ENCODE results near the gene TNS3.
"Not testable (repeated sequence)": the region's sequence is repeated elsewhere in the genome, so short reads cannot be mapped to it uniquely, and the experiment has no call there.

TNS3 gene

DNA sequence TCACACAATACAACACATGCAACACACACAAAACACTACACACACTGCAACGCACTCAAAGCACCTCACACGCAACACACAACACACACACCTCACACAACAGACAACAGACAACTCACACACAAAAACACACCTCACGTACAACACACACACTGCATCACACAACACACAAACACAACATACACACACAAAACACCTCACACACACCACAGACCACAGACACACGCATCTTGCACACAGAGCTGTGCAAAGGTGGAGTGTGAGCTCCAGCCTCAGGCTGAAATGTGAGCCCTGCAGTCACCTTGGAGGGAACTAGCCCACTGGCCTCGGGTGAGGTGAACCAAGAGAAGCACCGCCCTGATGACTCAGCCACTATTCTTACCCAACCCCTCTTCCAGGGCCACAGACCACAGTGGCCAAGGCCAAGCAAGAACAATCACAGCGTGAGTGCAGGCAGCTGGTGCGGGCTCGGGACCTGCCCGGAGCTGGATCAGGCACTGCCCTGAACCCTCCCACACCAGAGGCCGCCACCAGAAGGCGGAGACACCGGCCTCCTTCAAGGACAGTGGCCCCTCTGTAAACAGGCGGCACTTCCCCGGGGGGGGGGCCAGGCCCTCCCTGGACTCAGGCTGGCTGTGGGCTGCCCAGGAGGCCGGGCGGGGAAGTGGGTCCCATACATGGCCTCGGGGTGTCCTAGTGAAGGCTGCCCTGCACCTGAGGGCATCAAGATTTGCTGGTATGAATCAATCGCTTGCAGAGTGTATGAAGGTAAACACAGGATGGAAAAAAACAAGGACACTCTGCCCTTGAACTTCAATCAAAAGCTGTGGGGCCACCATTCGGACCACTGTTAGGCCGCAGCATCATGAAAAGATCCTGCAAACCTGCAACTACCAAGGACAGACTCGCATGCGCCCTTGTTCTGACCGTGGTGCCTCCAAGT is 106.7 kb downstream of the TNS3 start:
- no peak overlapping the region for H3K4me3 ChIP-seq (ENCODE audit: low read length)
- no peaks in the 10 kb centered on the region for H3K36me3 ChIP-seq (ENCODE audit: insufficient read depth, low read length)
- peaks cover 12% of the 10 kb centered on the region for H3K4me1 ChIP-seq (ENCODE audit: insufficient read depth, low read length)
- H3K9me3 ChIP-seq (ENCODE audit: low read length), result no peaks in the 10 kb centered on the region
- no peak overlapping the region for H2AFZ ChIP-seq (ENCODE audit: low read depth, low read length)
- no peaks in the 10 kb centered on the region for H3K27me3 ChIP-seq (ENCODE audit: insufficient read depth, low read length)

GRCh38 chr7:47474211-47474936 is 107.5 kb downstream of the TNS3 start:
- Histone ChIP-seq H3K4me3 (ENCODE audit: low read length) (no peak overlapping the region), H3K27me3 (ENCODE audit: insufficient read depth, low read length) (no peaks in the 10 kb centered on the region), H3K4me1 (ENCODE audit: insufficient read depth, low read length) (peaks cover 6% of the 10 kb centered on the region), H3K36me3 (ENCODE audit: insufficient read depth, low read length) (no peaks in the 10 kb centered on the region), H3K9me3 (ENCODE audit: low read length) (no peaks in the 10 kb centered on the region), H2AFZ (ENCODE audit: low read depth, low read length) (no peak overlapping the region)

DNA sequence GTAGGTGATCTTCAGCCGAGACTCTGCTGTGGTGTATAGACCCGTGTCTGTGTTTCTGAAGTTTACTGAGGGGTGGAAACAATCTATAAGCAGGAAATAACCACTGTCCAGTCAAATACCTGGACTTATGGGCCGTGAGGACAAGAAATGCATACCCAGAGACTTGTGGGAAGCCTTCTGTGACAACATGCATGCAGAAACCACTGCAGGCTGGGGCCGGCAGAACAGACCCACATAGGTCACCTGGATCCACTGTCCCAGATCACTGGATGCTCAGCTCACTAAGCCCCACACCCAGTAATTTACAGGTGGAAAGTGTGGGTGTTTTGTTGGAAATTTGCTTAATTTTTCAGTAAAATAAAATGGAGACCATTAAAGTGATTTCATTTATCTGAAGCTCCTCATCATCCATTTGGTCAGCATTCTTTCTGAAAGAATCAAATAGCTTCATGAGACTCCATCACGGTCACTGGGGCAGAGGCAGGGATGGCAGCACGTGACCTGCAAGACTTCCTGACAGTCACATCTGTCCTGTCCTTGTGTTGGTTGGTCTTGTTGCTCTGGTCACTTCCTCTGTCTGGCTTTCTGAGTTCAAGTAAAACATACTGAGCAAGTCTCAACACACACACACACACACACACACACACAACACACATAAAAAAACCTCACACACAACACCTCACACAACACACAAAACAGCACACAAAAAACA is 108.3 kb downstream of the TNS3 start:
- Histone ChIP-seq H3K27me3 (ENCODE audit: insufficient read depth, low read length) (no peaks in the 10 kb centered on the region), H2AFZ (ENCODE audit: low read depth, low read length) (no peak overlapping the region), H3K9me3 (ENCODE audit: low read length) (no peaks in the 10 kb centered on the region), H3K4me1 (ENCODE audit: insufficient read depth, low read length) (peaks cover under 1% of the 10 kb centered on the region), H3K36me3 (ENCODE audit: insufficient read depth, low read length) (no peaks in the 10 kb centered on the region), H3K4me3 (ENCODE audit: low read length) (no peak overlapping the region)

DNA sequence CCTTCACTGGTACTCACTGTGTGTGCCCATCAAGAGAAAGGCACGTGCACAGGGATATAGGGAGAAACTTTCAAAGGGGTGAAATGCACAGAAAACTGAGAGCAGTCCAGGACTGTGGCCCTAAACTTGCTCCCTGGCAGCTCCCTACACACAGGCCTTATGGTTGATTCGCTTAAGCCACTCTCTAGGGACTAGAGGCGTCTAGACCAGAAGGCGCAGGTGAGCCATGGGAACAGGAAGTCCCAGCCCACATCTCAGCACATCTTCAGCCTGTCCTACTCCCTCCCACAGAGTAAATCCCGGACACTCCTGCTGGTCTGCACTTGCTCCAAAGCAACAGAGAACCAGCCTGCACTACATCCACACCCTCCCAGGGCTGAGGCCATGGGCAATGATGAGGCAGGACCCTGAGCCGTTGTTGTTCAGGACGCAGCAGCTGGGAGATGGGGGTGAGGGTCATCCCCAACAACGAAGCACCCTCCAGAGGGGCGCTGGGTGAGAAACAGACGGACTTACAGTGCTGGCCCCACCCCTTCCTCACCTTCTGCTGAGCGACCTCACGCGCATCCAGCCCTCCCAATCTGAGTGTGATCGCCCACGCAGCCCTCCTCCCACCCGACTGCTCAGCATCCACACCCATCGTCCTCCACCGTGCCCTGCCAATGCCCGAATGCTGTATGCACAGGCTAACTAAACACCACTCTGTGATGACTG is 109.3 kb downstream of the TNS3 start:
- no peaks in the 10 kb centered on the region for H3K36me3 ChIP-seq (ENCODE audit: insufficient read depth, low read length)
- H3K9me3 ChIP-seq (ENCODE audit: low read length), result no peaks in the 10 kb centered on the region
- H3K4me3 ChIP-seq (ENCODE audit: low read length), result no peak overlapping the region
- H3K4me1 ChIP-seq (ENCODE audit: insufficient read depth, low read length), result no peaks in the 10 kb centered on the region
- no peak overlapping the region for H2AFZ ChIP-seq (ENCODE audit: low read depth, low read length)
- H3K27me3 ChIP-seq (ENCODE audit: insufficient read depth, low read length), result no peaks in the 10 kb centered on the region

GRCh38 chr7:47471831-47472230 is 110.1 kb downstream of the TNS3 start:
- H3K9me3 ChIP-seq (ENCODE audit: low read length), result no peaks in the 10 kb centered on the region
- no peaks in the 10 kb centered on the region for H3K4me1 ChIP-seq (ENCODE audit: insufficient read depth, low read length)
- H3K36me3 ChIP-seq (ENCODE audit: insufficient read depth, low read length), result no peaks in the 10 kb centered on the region

DNA sequence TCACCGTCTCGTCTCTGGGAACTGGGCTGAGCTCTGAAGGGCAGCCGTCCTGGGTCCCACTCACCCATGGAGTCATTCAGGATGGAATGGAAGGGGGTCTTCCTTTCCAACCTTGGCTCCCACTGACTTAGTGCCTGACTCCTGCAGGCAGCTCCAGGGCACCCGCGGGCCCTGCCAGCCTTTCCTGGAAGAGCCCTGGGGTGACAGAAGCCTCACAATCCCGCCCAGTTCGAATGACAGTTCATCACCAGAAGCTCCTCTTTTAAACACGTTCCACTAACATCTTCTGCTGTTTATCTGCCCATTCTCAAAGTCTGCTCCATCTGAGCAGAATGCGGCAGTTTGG is 110.6 kb downstream of the TNS3 start:
- no peak overlapping the region for H2AFZ ChIP-seq (ENCODE audit: low read depth, low read length)
- H3K27me3 ChIP-seq (ENCODE audit: insufficient read depth, low read length), result no peaks in the 10 kb centered on the region
- H3K4me3 ChIP-seq (ENCODE audit: low read length), result no peak overlapping the region
- no peaks in the 10 kb centered on the region for H3K4me1 ChIP-seq (ENCODE audit: insufficient read depth, low read length)
- H3K36me3 ChIP-seq (ENCODE audit: insufficient read depth, low read length), result no peaks in the 10 kb centered on the region
- H3K9me3 ChIP-seq (ENCODE audit: low read length), result no peaks in the 10 kb centered on the region

More at GRCh38 chr7:47471831-47472230, 110.1 kb downstream of the TNS3 start:
- H3K27me3 ChIP-seq (ENCODE audit: insufficient read depth, low read length), result no peaks in the 10 kb centered on the region
- no peak overlapping the region for H3K4me3 ChIP-seq (ENCODE audit: low read length)
- H2AFZ ChIP-seq (ENCODE audit: low read depth, low read length), result no peak overlapping the region

DNA sequence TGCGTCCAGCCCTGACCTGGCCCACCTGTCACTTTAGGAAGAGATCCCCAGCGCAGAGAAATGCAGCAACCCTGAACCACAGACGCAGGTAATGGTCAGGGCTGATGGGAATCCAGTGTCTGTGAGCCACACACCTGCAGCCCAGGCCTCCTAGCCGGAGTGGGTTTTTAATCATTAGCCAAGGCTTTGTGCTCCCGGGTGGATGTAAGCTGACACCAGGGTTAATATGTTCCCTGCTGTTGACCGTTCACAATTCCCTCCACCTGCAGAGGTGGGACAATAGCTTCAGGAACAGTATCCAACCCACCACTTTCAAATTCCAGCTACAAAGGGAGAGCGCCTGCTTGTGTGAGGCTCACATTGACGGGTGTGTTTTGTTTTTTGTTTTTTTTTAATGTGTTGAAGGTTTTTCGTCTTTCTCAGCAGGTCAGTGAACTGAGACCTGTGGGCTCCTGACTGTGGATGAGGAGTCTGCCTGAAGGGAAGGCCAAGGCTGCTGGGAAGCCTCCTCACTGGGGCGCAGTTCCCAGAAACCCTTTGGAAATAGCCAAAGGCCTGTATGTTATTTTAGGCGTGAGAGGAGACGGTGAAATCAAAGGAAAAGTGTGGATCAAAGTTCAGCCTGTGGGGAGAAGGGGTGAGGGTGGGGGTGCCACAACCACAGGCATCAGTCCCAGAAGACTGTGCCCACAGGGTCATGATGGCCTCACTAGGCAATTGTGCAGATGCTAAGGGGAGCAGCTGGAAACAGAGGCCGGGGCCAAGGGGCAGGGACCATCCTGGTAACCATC is 111.1 kb downstream of the TNS3 start:
- Histone ChIP-seq H3K4me3 (ENCODE audit: low read length) (no peak overlapping the region), H3K4me1 (ENCODE audit: insufficient read depth, low read length) (no peaks in the 10 kb centered on the region), H2AFZ (ENCODE audit: low read depth, low read length) (no peak overlapping the region), H3K27me3 (ENCODE audit: insufficient read depth, low read length) (no peaks in the 10 kb centered on the region), H3K36me3 (ENCODE audit: insufficient read depth, low read length) (no peaks in the 10 kb centered on the region), H3K9me3 (ENCODE audit: low read length) (no peaks in the 10 kb centered on the region)

- H3K36me3 ChIP-seq (ENCODE audit: insufficient read depth, low read length); H3K27me3 ChIP-seq (ENCODE audit: insufficient read depth, low read length); H3K4me3 ChIP-seq (ENCODE audit: low read length); H3K9me3 ChIP-seq (ENCODE audit: low read length); H2AFZ ChIP-seq (ENCODE audit: low read depth, low read length); H3K4me1 ChIP-seq (ENCODE audit: insufficient read depth, low read length): not testable (repeated sequence)
These were observed 112.1 kb downstream of the TNS3 start for GRCh38 chr7:47469846-47470245.

DNA sequence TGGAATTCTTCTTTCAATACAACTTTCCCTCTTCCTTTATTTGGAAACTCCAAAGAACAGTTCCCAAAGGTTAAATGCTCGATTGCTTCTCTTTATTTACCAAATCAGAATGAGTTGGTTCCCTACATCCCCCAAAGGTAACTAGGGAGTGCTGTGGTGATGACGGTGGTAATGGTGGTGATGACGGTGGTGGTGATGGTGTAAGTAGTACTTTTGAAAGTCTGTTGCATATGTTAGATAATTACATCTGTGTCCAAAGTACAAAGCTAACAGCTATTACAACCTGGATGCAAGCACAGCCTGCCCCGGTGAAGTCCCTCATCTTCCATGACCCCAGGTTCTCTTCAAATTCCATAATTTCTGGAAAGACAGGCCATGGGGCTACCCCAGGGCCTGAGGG is 115.1 kb downstream of the TNS3 start:
- Histone ChIP-seq H3K36me3 (ENCODE audit: insufficient read depth, low read length) (no peaks in the 10 kb centered on the region), H3K9me3 (ENCODE audit: low read length) (no peaks in the 10 kb centered on the region), H3K27me3 (ENCODE audit: insufficient read depth, low read length) (no peaks in the 10 kb centered on the region), H3K4me1 (ENCODE audit: insufficient read depth, low read length) (no peaks in the 10 kb centered on the region), H2AFZ (ENCODE audit: low read depth, low read length) (no peak overlapping the region), H3K4me3 (ENCODE audit: low read length) (no peak overlapping the region)

DNA sequence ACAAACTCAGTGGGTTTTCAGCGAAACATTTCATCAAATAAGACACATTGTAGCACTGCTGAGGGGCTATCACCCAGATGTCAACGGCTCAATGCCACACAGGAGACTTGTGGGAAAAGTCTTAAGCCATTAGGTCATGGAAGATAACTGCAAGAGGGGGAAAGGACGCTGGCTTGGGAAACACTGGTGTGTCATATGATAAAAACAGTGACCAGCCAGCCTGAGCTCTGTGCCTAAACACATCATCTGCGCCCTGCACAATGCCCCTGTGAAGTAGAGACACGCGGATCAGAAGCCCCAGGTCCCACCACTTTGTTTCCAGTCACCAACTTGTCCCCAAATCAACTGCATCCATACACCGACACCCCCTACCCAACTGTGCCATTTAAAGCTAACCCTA is 116.7 kb downstream of the TNS3 start:
- H3K4me3 ChIP-seq (ENCODE audit: low read length), result no peak overlapping the region
- H3K36me3 ChIP-seq (ENCODE audit: insufficient read depth, low read length), result no peaks in the 10 kb centered on the region
- no peaks in the 10 kb centered on the region for H3K9me3 ChIP-seq (ENCODE audit: low read length)
- H3K27me3 ChIP-seq (ENCODE audit: insufficient read depth, low read length), result no peaks in the 10 kb centered on the region
- no peak overlapping the region for H2AFZ ChIP-seq (ENCODE audit: low read depth, low read length)
- no peaks in the 10 kb centered on the region for H3K4me1 ChIP-seq (ENCODE audit: insufficient read depth, low read length)

DNA sequence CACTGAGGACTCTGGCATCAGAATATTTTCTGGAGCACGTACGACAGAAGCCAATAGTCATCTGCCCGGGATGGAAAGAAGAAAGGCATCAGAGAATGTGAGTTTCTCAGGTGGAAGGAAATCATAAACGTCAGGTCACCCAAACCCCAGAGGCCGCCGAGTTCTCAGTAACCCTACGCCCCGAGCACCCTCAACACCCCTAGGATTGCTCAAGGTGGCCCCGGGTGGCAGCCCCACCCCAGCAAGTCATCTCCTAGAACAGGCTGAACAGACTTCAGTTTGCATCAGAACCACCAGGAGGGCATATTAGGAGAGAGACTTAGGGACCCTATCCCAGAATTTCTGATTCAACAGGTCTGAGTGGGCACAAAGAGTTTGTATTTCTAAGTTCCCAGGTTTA is 117.6 kb downstream of the TNS3 start:
- H3K4me3 ChIP-seq (ENCODE audit: low read length), result no peak overlapping the region
- no peaks in the 10 kb centered on the region for H3K27me3 ChIP-seq (ENCODE audit: insufficient read depth, low read length)
- H3K4me1 ChIP-seq (ENCODE audit: insufficient read depth, low read length), result no peaks in the 10 kb centered on the region
- no peaks in the 10 kb centered on the region for H3K36me3 ChIP-seq (ENCODE audit: insufficient read depth, low read length)
- H2AFZ ChIP-seq (ENCODE audit: low read depth, low read length), result no peak overlapping the region
- H3K9me3 ChIP-seq (ENCODE audit: low read length), result no peaks in the 10 kb centered on the region

GRCh38 chr7:47461746-47462145 is 120.2 kb downstream of the TNS3 start:
- H2AFZ ChIP-seq (ENCODE audit: low read depth, low read length), result no peak overlapping the region
- H3K36me3 ChIP-seq (ENCODE audit: insufficient read depth, low read length), result no peaks in the 10 kb centered on the region
- H3K4me3 ChIP-seq (ENCODE audit: low read length), result no peak overlapping the region
- no peaks in the 10 kb centered on the region for H3K27me3 ChIP-seq (ENCODE audit: insufficient read depth, low read length)
- H3K4me1 ChIP-seq (ENCODE audit: insufficient read depth, low read length), result no peaks in the 10 kb centered on the region
- H3K9me3 ChIP-seq (ENCODE audit: low read length), result no peaks in the 10 kb centered on the region
